GM12873 (cell line): Measurements from ENCODE around the gene GCK.

ENCODE experiments used
- CTCF ChIP-seq: IDR thresholded peaks from 2 replicates; pipeline ENCODE4 v1.5.1; 2012; ENCODE audit warnings: low read depth, mild to moderate bottlenecking, moderate library complexity, low read length, control low read depth; ENCODE audit not compliant: insufficient read depth; ENCODE audit errors: missing control alignments

Gene GCK

DNA sequence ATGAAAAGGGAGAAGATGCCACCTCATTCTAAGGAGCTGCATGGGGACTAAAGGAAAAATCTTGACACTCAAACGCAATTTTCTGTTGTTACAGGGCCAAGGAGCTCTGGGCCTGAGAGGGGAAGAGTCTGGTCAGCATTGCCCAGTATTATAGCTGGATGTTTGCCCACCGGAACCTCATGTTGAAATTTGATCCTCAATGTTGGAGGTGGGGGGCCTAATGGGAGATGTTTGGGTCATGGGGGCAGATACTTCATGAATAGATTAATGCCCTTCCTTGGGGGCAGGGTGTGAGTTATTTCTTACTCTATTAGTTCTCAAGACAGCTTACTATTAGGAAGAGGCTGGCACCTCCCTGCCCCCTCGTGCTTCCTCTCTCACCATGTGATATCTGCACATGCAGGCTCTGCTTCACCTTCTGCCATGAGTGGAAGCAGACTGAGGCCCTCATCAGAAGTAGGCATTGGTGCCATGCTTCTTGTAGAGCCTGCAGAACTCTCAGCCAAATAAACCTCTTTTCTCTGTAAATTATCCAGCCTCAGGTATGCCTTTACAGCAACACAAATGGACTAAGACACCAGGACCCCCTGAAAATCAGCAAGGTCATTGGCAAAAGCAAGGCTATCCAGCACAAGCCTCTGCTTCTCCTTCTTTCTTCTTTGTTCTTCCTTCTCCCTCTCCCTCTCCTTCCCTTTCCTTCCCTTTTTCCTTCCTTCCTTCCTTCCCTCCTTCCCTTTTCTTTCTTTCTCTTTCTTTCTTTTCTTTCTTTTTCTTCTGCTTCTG lies 15.1 kb downstream of the GCK start:
- no peak for TF ChIP-seq CTCF

- TF ChIP-seq CTCF = no peak
Observed at GRCh38 chr7:44172803-44173424, 16.3 kb downstream of the GCK start.

DNA sequence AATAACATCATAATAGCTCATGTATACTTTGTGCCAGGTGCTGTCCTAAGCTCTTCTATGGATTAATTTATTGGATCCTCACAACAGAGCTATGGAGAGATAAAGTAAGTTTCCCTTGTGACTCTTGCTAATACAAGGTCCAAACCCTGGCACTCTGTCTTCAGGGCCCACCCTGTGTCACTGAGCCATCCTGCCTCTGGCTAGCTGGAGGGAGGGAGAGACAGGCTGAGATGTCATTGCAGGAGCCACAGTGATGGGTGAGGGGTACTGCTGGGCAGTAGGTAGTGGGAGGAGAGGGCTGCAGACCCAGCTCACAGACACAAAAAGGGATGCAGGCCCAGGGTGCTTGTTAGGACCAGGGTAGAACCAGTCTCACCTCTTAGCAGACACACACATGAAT lies 16.9 kb downstream of the GCK start:
- no peak for TF ChIP-seq CTCF

DNA sequence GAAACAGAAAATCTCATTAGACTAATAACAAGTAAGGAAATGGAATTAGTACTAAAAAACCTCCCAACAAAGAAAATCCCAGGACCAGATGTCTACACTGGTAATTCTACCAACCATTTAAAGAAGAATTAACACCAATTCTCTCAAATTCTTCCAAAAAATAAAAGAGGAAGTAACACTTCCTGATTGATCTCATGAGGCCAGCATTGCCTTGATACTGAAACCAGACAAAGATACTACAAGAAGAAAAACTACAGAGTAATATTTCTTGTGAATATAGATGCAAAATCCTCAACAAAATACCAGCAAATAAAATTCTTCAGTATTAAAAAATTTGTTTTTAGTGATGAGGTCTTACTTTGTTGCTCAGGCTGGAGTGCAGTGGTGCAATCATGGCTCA lies 21.3 kb downstream of the GCK start:
- TF ChIP-seq CTCF = no peak

GRCh38 chr7:44163591-44163990 lies 25.6 kb downstream of the GCK start:
- no peak for TF ChIP-seq CTCF

GRCh38 chr7:44162785-44163395 lies 26.3 kb downstream of the GCK start:
- TF ChIP-seq CTCF = no peak

DNA sequence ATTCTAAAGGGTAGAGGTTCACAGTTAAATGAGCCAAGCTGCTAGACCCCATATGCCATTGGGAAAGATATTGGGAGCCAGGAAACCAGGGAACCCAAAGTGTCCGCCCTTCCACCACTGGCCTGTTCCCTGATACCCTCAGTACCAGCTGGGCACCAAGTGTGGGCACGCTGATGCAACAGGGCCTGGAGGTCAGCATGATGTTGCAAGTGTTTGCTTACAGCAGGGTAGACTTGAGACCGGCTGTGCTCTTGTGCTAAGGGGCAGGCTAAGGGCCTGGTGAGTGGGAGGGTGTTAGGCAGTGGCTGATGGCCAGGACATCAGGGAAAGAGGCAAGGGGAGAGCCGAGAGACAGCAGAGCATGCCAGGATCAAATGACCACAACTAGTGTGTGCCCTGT lies 27.1 kb downstream of the GCK start:
- no peak for TF ChIP-seq CTCF
